NCI-H2029 (cell line): Measurements from ENCODE around the gene ACOXL.
A peak's percentile ranks its signal among the peaks of the same experiment; 100 is the strongest.

Experiments
- DNase-seq: peaks from one replicate; lab custom pipeline; 2025; lab: John Stamatoyannopoulos, UW

Gene ACOXL

DNA sequence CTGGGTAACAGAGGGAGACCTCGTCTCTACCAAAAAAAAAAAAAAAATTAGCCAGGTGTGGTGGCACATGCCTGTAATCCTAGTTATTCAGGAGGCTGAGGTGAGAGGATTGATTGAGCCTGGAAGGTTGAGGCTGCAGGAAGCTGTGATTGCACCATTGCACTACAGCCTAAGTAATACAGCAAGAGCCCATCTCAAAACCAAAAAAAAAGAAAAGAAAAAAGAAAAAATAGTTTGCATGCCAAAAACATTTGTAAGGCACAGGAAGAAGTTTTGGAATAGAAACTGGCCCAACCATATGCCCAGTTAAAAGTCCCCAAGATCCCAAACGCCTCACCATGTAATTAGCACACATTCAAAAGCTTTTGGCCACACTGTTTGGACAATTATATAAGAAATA, 13.4 kb upstream of the ACOXL start:
- no peak for DNase-seq

DNA sequence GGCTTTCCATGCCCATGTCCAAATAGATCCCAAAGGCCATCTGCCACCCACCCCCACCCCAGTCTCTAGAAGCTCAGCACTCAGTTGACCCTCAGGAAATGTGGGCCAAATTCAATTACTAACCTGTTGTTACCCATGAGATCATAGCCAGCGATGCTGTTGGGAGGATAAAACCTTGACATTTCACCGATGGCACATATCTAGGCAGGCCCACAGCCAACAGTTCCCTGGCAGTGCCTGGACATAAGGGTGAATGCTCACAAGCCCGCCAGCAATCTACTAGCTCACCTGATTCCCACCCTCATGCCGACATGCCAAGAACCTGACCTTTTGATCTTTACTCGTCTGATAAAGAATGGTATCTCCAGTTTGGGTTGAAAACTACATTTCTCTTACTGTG, 11.8 kb upstream of the ACOXL start:
- DNase-seq: no peak

DNA sequence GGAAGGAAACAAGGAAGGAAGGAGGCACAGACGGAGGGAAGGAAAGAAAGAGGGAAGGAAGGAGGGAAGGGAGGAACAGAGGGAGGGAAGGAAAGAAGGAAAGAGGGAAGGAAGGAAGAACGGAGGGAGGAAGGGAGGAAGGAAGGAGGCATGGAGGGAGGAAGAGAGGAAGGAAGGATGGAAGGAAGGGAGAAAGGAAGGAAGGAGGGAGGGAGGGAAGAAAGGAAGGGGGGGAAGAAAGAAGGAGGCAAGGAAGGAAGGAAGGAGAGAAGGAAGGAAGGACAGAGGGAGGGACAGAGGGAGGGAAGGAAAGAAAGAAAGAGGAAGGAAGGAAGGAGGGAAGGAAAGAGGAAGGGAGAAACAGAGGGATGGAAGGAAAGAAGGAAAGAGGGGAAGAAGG, 7.6 kb upstream of the ACOXL start:
- DNase-seq: no peak

DNA sequence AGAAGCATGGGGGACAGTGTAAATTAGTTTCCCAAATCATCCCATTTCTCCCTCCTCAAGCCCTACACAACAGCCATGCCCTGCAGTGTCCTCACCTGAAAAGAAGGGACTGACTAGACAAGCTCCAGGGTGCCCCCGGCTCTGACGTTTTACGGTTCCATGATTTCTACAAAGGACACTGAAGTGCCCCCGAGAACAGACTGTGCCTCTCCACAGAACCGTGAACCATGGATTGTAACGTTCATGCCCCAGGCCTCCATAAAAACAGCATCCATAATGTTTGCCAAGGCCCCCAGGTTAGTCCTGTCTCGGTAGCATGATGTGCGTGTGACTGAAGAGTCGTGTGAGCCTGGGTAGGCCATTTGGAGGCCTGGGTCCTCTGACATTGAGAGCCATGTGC, 7.0 kb upstream of the ACOXL start:
- DNase-seq: no peak

DNA sequence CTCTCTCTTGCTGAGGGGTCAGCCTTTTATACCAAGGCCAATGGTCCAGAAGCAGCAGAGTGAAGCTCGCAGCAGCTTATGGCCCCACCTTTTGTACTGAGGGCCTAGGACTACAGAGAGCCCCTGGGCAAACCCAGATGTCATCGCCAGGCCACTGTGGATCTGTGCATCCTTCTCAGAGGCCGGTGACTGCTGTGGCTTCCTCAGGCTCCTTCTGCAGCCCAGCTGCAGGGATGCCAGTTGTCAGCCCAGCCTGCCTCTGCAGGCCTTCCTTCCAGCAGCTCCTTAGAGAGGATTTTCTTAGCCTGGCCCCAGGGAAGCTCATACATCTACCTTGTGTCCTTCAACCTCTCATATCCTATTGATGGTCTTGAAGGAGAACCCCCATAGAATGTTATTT, 6.5 kb upstream of the ACOXL start:
- DNase-seq: no peak

DNA sequence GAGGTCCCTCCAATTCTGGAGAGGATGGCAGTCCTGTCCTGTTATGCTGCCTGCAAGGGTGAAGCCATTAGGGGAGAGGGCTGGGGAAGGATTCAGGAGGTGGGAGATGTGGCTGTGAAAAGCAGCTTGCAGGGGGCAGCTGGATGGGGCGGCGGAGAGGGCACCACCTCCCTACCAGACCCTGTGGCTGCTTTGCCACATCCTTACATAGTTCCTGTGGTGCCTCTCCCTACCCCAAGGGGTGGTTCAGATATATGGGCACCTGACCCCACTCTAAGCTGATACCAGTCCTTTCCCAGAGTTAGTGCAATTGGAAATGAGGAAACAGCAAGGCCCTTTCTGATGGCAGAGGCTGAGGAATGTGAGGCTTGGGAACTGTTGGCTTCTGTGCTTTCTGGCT, 6.1 kb upstream of the ACOXL start:
- no peak for DNase-seq

DNA sequence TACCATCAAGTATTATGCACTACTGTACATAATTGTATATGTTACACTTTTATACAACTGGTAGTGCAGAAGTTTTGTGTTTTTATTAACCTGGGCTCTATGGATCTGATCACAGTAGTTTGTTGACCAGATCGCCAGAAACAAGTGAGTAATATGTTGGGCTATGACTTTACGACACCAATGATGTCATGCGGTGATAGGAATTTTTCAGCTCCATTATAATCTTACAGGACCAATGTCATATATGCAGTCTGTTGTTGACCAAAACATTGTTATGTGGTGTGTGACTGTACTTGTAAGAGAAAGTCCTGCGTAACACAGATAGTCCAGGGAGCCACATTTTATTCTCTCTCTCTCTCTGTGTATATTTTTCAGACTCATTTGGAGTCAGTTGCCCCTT, 4.5 kb upstream of the ACOXL start:
- DNase-seq: no peak

DNA sequence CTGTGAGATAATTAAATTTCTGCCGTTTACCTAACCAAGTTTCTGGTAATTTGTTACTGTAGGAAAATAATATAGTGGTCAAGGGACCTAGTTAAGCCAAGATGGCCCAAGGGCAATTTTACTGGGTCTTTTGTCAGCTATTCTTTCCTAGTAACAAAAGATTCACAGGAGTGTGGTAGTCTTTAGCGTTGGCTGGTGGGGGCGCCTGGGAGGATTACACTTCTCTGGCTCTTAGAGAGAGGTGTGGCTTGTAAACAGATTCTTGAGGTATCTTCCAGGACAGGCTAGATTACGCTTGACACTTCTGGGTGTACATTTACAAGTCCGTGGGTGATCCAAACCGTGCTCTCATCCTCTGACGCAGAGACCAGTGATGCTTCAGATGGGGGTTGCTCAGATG, 3.3 kb upstream of the ACOXL start:
- DNase-seq: no peak

DNA sequence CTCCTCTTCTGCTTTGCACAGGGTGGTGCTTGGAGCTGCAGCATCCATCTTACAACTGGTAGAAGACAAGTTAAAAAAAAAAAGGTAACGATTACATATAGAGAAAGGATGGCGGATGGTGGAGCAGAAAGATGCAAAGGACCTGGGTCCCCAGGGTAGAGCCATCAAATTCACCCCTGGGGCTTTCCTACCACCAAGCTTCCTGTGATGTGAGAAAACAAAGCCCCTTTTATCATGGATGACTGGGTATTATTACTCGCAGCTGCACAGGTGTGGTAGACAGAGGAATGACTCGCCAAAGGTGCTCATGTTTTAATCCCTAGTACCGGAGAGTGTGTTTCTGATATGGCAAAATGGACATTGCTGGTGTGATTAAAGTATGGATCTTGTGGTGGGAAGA, 1.3 kb upstream of the ACOXL start:
- DNase-seq: no peak

DNA sequence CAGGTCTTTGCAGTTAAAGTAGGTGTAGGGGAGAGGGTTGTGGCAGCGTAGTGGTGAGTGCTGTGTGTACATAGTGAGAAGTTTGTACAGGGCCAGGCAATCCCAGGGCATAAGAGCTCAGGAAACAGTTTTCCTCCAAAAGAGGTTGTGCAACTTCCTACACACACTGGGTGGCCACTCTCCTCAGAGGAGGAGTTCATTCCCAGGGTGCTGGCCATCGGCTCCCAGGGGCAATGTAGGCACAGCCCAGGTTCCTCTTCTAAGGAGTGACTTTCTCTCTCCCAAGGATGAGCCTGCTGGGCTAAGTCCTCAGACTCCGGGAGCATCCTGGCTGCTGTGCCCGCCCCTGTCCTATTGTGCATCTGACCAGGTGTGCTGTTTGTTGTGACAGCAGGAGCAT, 3.0 kb downstream of the ACOXL start:
- no peak for DNase-seq

DNA sequence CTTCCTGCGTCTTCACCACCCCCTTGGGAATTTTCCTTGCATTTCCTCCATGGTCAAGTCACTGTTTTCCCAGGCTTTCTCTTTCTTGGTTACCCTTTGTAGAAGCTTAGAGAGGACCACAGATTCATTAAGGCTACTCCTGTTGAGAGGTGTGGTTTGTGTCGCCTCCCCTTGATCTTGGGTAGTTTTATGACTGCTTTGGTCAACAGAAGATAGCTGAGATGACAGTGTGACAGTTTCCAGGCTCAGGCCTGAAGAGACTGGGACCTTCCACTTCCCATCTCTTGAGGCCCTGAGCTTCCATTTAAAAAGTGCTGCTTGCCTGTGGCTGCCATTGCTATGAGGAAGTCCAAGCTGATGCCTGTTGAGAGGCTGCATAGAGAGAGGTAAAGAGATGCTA, 5.4 kb downstream of the ACOXL start:
- DNase-seq: no peak

DNA sequence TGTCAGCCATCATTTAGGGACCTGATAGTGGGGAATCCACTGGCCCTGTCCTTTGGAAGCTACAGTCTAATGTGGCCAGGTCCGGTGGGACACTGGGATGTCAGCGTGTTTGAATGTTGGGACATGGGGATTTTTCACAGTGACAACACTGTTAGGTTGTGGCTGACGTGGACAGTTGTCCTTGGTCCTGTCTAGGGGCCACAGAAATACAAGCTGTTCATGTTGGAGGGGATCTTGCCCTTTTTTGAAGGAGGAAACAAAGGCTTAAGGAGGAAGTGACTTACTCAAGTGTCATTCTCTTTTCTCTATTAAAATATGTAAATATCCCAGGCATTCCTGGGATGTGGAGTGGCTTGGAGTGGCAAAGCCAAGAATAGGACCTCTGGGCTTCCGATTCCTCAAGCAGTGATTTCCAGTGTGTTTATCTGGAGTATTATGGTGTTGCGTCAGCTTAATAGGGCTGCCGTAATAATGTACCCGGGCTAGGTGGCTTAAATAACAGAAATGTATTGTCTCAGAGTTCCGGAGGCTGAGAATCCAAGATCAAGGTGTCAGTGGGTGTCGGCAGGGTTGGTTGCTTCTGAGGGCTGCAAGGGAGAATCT, 8.5 kb downstream of the ACOXL start:
- DNase-seq: no peak

DNA sequence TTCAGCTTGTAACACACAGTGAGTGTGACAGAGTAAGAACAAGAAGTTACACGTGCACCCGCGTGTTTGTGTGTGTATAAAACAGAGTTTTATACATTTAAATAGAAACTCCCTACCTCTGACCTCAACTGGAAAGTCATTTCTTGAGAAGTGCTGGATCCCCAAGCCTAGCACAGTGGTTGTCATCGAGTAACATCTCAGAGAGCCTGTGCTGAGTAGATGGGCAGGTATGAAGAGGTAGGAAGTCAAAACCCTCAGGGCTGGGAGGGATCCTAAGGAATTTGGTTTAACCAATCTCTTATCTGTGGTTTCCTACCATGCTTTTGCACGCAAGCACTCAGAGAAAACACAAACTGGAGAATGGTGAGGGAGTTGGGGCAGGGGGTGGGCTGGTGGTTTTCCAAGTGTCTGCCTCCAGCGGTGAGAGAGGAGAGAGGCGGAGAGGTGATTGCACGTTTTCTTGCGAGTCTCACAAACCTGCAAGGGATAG, 9.2 kb downstream of the ACOXL start:
- no peak for DNase-seq

DNA sequence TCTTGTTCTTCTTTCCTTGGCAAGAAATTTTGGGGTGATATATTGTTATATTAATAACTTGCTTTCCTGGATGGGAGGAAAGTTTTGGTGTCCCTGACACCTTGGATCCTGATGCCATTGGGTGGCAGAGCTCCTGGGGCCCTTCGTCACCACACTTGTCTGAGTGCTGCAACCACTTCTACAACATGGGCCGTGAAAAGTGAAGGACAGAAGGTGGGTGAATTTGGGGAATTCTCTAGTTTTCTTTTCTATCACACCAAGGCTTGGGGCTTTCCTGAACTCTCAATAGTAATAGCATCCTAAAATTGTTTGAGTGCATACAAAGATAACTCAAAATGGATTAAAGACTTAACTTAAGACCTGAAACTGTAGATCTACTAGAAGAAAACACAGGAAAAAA, 10.0 kb downstream of the ACOXL start:
- DNase-seq: no peak

DNA sequence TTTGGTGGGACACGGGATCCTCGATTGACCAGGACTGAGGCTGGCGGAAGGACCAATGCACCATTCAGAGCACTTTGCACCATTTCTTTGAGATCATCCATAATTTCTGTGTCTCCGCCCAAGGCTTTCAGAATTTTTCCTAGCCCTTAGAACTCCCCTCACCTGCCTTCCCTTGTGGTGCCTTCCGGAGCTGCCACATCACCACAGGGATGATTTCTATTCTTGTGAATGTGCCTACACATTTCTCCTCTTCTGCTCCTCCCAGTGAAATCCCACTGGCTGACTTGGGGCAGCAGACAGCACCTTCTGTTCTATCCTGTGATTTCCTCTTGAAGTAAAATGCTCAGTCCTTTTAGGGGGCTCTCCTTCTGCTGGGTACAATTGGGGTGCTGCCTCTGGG, 11.2 kb downstream of the ACOXL start:
- no peak for DNase-seq

DNA sequence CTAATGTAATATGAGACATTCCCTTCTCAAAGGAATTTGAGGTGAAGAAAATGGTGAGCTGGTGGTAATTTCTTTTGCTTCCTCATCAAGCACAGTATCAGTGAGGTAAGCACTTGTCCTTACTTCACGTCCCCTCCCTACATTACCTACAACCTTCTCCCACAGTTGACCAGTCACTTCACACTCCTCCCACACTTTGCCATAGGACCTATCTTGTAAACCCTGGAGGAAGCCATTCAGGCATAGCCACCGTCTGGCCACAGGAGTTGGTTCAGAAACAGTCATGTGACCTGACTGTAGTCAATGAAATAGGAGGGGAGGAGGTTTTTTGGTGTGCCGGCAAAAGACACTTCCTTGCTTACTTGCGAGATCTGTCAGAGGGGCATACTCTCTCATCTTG, 12.1 kb downstream of the ACOXL start:
- DNase-seq: no peak

DNA sequence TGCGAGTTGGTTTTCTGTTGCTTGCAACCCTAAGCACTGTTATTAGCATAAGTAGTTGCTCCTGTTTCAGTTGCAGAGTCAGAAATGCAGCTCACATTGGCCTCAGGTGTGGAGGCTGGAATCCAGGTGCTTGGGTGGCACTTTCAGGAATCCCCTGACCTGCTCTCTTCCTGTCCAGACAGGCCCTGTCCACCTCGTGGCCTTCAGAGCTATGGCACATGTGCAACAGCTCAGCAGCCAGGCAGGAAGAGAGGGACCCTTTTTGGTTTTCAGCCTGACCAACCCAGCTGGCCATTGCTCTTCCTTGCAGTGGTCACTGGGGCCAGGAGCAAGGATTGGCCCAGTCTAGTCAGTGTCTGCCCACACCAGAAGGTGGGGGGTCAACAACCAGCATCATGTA, 12.7 kb downstream of the ACOXL start:
- no peak for DNase-seq

DNA sequence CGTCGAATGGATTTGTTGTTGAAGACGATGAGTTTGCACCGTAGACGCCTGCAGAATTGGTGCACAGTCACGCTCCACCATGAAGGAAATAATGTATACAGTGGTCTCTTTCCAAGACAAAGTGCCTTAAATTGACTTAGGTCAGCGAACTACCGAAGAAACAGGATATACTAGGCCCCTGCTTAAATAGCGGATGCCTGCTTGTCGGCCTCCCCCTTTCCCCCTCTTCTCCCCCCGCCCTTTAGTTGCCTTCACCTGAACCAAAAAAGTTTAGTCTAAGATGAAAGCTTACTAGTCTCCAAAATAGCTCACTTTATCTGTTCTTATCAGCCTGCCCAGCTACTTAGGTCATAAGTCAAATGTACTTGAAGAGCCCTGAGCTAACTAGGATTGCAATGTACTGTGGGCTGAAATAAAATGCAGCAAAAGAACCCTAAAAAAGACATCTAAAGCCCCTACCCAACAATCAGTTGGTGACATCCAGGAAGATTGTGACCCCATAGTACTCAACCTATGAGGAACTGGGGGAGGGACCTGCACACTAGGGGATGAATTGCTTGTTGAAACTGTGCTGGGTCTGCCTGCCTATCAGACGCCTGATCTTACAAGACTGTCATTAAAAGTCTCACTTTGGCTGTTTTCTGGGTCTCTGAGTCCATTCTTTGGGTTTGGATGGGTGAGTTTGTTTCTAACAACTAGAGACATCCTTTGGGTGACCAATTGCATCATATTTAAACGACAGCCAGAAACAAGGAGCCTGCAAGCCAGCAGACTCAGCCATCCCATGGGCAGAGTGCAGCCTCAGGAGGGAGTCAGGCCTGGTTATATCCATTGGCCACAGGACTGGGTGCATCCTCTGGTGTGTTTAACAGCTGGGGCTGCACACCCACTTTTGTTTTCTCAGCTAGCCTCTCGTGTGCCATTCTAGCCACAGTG, 14.5 kb downstream of the ACOXL start:
- DNase-seq: no peak

DNA sequence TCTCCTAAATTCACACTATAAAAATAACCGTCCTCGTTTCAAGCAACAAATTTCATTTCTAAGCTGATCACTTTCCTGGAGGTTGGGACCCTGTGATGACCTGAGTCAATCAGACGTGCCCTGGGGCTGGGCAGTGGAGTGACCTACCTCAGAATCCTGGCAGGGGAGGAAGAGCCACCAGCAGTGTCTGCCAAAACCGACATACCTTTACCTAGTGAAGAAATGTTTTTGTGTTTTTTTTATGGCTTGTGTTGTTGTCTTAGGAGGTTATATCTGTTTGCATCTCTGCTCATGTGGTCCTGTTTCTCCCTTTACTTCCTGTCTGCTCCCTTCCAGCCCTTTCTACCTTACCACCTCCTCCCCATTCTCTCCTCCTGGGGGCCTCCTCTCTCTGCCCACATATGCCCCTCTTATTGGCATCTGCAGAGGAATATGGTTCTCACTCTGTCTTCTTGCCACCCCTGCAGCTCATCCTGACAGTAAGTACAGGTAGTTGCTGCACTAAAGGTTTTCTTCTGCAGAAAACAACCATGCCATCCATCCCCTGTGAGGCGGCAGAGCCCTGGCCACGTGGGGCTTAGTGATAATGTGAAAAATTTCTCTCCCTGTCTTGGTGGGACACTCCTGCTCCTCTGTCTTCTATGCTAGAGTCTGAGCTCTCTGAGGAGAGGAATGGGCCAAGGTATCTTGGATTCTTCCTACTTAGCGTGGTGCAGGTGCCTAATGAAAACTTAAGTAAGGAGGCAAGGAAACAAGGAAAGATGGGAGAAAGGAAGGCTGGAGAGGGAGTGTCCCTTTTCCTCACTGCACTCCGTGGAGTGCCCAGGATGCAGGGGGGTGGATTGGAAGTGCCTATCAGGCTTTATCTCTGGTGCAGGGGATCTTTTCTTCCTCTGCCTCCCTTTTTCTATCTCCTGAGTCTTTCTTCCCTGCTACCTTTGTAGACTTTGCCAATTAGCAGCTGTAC, 15.4 kb downstream of the ACOXL start:
- no peak for DNase-seq

DNA sequence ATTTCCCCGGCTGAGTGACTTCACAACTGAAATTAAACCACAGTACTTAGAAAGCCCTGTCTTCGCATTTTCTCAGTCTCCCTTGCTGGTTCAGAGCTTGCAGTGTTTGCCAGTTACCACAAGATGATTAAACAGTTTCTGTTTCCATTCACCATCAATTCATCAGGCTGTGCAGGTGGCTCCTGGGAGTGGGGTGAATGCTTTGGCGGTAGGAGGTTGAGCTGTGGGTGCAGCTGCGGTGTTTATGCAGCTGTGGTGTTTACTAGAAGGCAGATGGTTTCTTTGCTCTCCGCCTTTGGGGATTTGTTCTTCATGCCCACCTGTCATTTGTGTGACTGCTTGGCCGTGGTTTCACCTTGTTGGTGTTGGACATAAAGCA, 16.1 kb downstream of the ACOXL start:
- peak; percentile 53 for DNase-seq

DNA sequence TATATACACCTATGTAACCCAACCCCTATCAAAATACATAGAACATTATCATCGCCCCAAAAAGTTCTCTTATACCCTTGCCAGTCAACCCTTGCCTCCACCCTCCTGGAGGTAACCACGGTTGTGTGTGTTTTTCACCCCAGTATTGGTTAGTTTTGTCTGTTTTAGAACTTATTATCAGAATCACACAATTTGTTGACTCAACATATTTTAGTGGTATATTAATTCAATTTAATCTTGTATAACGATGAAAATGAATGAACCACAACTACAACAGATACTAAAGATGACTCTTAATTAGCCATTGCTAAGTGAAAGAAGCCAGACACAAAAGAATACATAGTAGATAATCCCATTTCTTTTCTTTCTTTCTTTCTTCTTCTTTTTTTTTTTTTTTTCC, 19.3 kb downstream of the ACOXL start:
- no peak for DNase-seq

DNA sequence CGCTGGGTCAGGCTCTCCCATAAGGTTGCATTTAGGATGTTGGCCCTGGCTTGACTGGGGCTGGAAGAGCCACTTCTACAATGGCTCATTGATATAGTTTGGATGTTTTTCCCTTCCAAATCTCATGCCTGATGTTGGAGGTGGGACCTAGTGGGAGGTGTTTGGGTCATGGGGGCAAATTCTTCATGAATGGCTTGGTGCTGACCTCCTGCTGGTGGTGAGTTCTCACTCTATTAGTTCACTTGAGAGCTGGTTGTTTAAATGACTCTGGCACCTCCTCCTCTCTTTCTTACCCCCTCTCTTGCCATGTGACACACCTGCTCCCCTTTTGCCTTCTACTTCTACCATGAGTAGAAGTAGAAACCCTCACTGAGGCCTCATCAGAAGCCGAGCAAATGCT, 20.5 kb downstream of the ACOXL start:
- no peak for DNase-seq
